Ovary (tissue), 9 donors: Measurements from ENCODE around the gene TPGS1. TPM values are rescaled to one million over a fixed set of nuclear protein-coding genes. Genes with fewer than 3 reads are reported as not detected.

ENCODE experiments used
- DNase-seq, 5 donors: peaks; one replicate each; pipeline ENCODE4 v3.0.0-alpha.2; 2019 to 2020
- H3K27ac ChIP-seq, 2 donors: fragments of 200-600 bp; one replicate each; pipeline versions ENCODE4 v1.5.1 to v1.8.0; 2019 to 2022
- H3K27me3 ChIP-seq: fragments of 200-600 bp; one replicate; pipeline ENCODE4 v1.8.0; 2022
- H3K36me3 ChIP-seq: fragments of 200-600 bp; sonication (generic); one replicate; pipeline ENCODE4 v1.5.1; 2019
- H3K4me1 ChIP-seq: one replicate; pipeline ENCODE4 v1.8.1; 2013; ENCODE audit warnings: mild to moderate bottlenecking, moderate library complexity; ENCODE audit not compliant: insufficient read depth
- H3K4me3 ChIP-seq: fragments of 200-600 bp; sonication (generic); one replicate; pipeline ENCODE4 v1.5.1; 2017
- H3K9me3 ChIP-seq, 2 donors: fragments of 200-600 bp in 1 of 2; sonication (generic) in 1 of 2; one replicate each; pipeline versions ENCODE4 v1.5.1 to v1.8.1; 2013 to 2019; ENCODE audit warnings: mild to moderate bottlenecking in 1 of 2, moderate library complexity in 1 of 2
- CTCF ChIP-seq, 3 donors: fragments of 450-650 bp in 2 of 3; fragments of 200-600 bp in 1 of 3; IDR thresholded peaks; one replicate each; pipeline versions ENCODE4 v1.5.1 to v1.8.0; 2016 to 2022; ENCODE audit warnings: antibody characterized with exemption in 3 of 3, mild to moderate bottlenecking in 1 of 3
- EP300 ChIP-seq: sonication (generic); formaldehyde crosslinking; IDR thresholded peaks from one replicate; pipeline ENCODE4 v1.6.1; 2017; ENCODE audit warnings: antibody characterized with exemption
- POLR2A ChIP-seq: fragments of 450-650 bp; IDR thresholded peaks from one replicate; pipeline ENCODE4 v1.6.1; 2017; ENCODE audit warnings: antibody characterized with exemption, mild to moderate bottlenecking, moderate library complexity
- WGBS, 3 donors: extraction: QIAGEN DNeasy Blood & Tissue Kit in 1 of 3; methylation state at CpG; one replicate each; pipeline versions ENCODE4 v1.1.5 to v1.1.7; 2013 to 2017; 5-methylcytosine and 5-hydroxymethylcytosine counted together
- intact Hi-C, 4 donors: fragments of 100-400 bp; cut with DNase I; formaldehyde crosslinking; loops; one replicate each; pipeline versions ENCODE4 v1.11.0 to v1.15.1; 2022 to 2023
- polyA plus RNA-seq, 2 donors: library from polyadenylated mRNA; stranded (reverse); fragments of 200-250 nt in 1 of 2; fragments of 350-450 nt in 1 of 2; fragmentation: Illumina TruSeq in 1 of 2; extraction: RNeasy Lipid Tissue Mini Kit (QIAGEN cat#74804) in 1 of 2; gene quantifications; one replicate each; pipeline ENCODE4 v1.2.3, GENCODE V29; 2013 to 2014
- total RNA-seq, 7 donors: library from RNA; depleted of rRNA in 2 of 7; stranded (reverse); fragments of >200 nt in 2 of 7; fragmentation: NEBNext Ultra II Directional in 3 of 7; extraction: Animal tissue kit (Norgen Biotek cat#: 25700) in 3 of 7; gene quantifications; one replicate each; pipeline versions ENCODE4 v1.1.0 to v1.2.4, GENCODE V29; 2016 to 2023
- donor health status: DM: no; HTN: no; CAD: no; lungs with moderate emphysema.
- donor health status: DM: no; HTN: no; CAD: no.
- donor health status: Bipolar disorder and iron deficiency.
- donor health status: DM: yes; HTN: yes; CAD: no.
- donor health status: DM: no; HTN: no; CAD: no.
- donor health status: DM: yes; HTN: yes; CAD: no.

Gene TPGS1
- total and polyA plus RNA-seq, 9 donors = 0.12 to 93.3 (median 24.7) TPM

- Histone ChIP-seq H3K4me3 (no peak overlapping the region), H3K36me3 (no peaks in the 10 kb centered on the region), H3K9me3 (no peaks in the 10 kb centered on the region), H3K27me3 (no peaks in the 10 kb centered on the region), H3K4me1 (peaks cover 2% of the 10 kb centered on the region), H3K27ac (no peak overlapping the region)
- intact Hi-C loops = no loop called here
- no peak for TF ChIP-seq EP300
- TF ChIP-seq POLR2A = no peak
- no peak for TF ChIP-seq CTCF (IDR thresholded peaks at IDR 0.05)
- WGBS, 3 donors = 83 to 87% (median 87%) methylated on average over 33 to 34 of the region's 34 CpGs
- no peak for DNase-seq
These were observed 35.0 kb downstream of the TPGS1 start for GRCh38 chr19:542173-542866.

GRCh38 chr19:543910-544608 is 36.8 kb downstream of the TPGS1 start, which contains the start of gene GZMM:
GZMM (plus strand) TSS chr19:544053; CDS start chr19:544072, 19 bp downstream.
- no peak for TF ChIP-seq EP300
- TF ChIP-seq CTCF (IDR thresholded peaks at IDR 0.05) = no peak
- TF ChIP-seq POLR2A = no peak
- H3K4me3 ChIP-seq = no peak within 1 kb of the TSS
- WGBS, 3 donors = 34 to 37% (median 36%) methylated on average over 27 to 31 of the region's 31 CpGs
- no peak for DNase-seq
- H3K9me3 ChIP-seq = no peaks in the 10 kb centered on the region
- intact Hi-C loops = no loop called here
- H3K27ac ChIP-seq = no peak within 1 kb of the TSS
- H3K27me3 ChIP-seq = no peaks in the 10 kb centered on the region
- no peaks in the 10 kb centered on the region for H3K36me3 ChIP-seq
- peaks cover 2% of the 10 kb centered on the region for H3K4me1 ChIP-seq

- H3K9me3 ChIP-seq = no peaks in the 10 kb centered on the region
- TF ChIP-seq CTCF (IDR thresholded peaks at IDR 0.05) (no peak), POLR2A (no peak), EP300 (no peak)
- no peaks in the 10 kb centered on the region for H3K27me3 ChIP-seq
- H3K36me3 ChIP-seq = no peaks in the 10 kb centered on the region
- H3K4me1 ChIP-seq = peaks cover 2% of the 10 kb centered on the region
- intact Hi-C loops = loop anchor here in 1 of 4 donors (5.0 kb wide), 1 partner anchor 410 kb away; no protein-coding TSS in a partner anchor
- H3K27ac ChIP-seq = no peak overlapping the region
- no peak overlapping the region for H3K4me3 ChIP-seq
- 82 to 87% (median 86%) methylated on average over 15 of the region's 15 CpGs for WGBS, 3 donors
- no peak for DNase-seq
These were observed 39.8 kb downstream of the TPGS1 start for GRCh38 chr19:547117-547516.

- Histone ChIP-seq H3K27ac (no peak overlapping the region), H3K4me1 (peaks cover 2% of the 10 kb centered on the region), H3K27me3 (no peaks in the 10 kb centered on the region), H3K4me3 (no peak overlapping the region), H3K9me3 (no peaks in the 10 kb centered on the region), H3K36me3 (no peaks in the 10 kb centered on the region)
- 80 to 85% (median 81%) methylated on average over 26 of the region's 26 CpGs for WGBS, 3 donors
- intact Hi-C loops = loop anchor here in 1 of 4 donors (5.0 kb wide), 1 partner anchor 409 kb away; no protein-coding TSS in a partner anchor
- no peak for DNase-seq
- TF ChIP-seq CTCF (IDR thresholded peaks at IDR 0.05) (no peak), POLR2A (no peak), EP300 (no peak)
These were observed 40.8 kb downstream of the TPGS1 start for GRCh38 chr19:547836-548720.
